Stimulated activated CD8-positive, alpha-beta memory T cell treated with anti-CD3 and anti-CD28 coated beads, Interleukin-7, amount 100 ng/mL, for 48 hours (primary cell): ENCODE data around the gene WHRN.

Experiments used
- DNase-seq, 2 donors: peaks; one replicate each; pipeline ENCODE4 v3.0.0-alpha.2; 2020; ENCODE audit warnings: low read depth in 1 of 2; ENCODE audit errors: extremely low read depth in 1 of 2

The WHRN gene

GRCh38 chr9:114426046-114426948, 79.0 kb downstream of the WHRN start:
- DNase-seq = no peak

GRCh38 chr9:114425126-114425525, 80.1 kb downstream of the WHRN start:
- DNase-seq = no peak

- DNase-seq = no peak
Observed at GRCh38 chr9:114424126-114424525, 81.1 kb downstream of the WHRN start.

- no peak for DNase-seq
Observed at GRCh38 chr9:114423181-114423580, 82.1 kb downstream of the WHRN start.

- no peak for DNase-seq
Observed at GRCh38 chr9:114421147-114421546, 84.1 kb downstream of the WHRN start.

- DNase-seq = no peak
Observed at GRCh38 chr9:114419796-114420195, 85.5 kb downstream of the WHRN start.

- DNase-seq = no peak
Observed at GRCh38 chr9:114418053-114418452, 87.2 kb downstream of the WHRN start.

- no peak for DNase-seq
Observed at GRCh38 chr9:114417511-114417910, 87.8 kb downstream of the WHRN start.

GRCh38 chr9:114416906-114417305, 88.4 kb downstream of the WHRN start:
- DNase-seq = no peak

GRCh38 chr9:114416290-114416689, 89.0 kb downstream of the WHRN start:
- no peak for DNase-seq

- no peak for DNase-seq
Observed at GRCh38 chr9:114414346-114414745, 90.9 kb downstream of the WHRN start.

- no peak for DNase-seq
Observed at GRCh38 chr9:114413861-114414301, 91.4 kb downstream of the WHRN start.

- DNase-seq = no peak
Observed at GRCh38 chr9:114412048-114412683, 93.1 kb downstream of the WHRN start.

GRCh38 chr9:114411452-114411851, 93.8 kb downstream of the WHRN start:
- no peak for DNase-seq

GRCh38 chr9:114410910-114411309, 94.4 kb downstream of the WHRN start:
- no peak for DNase-seq

- no peak for DNase-seq
Observed at GRCh38 chr9:114409842-114410241, 95.4 kb downstream of the WHRN start.

GRCh38 chr9:114409103-114409780, 96.0 kb downstream of the WHRN start:
- DNase-seq = no peak

GRCh38 chr9:114408645-114409044, 96.6 kb downstream of the WHRN start:
- no peak for DNase-seq

GRCh38 chr9:114407889-114408288, 97.4 kb downstream of the WHRN start:
- DNase-seq = no peak

GRCh38 chr9:114406441-114406840, 98.8 kb downstream of the WHRN start:
- no peak for DNase-seq

GRCh38 chr9:114405294-114406034, 99.8 kb downstream of the WHRN start:
- peak in 1 of 2 donors; percentile 62 for DNase-seq
